IPS DF 6.9 (cell line): Measurements from ENCODE around the gene MROH9.

ENCODE experiments used
- DNase-seq: peaks from one replicate; pipeline ENCODE4 v3.0.0-alpha.2; 2013; ENCODE audit warnings: low read depth, low spot score
- H3K27ac ChIP-seq: one replicate; pipeline ENCODE4 v1.5.1; 2013; ENCODE audit warnings: low read length, control low read depth
- H3K27me3 ChIP-seq: 2 replicates; pipeline ENCODE4 v1.6.1; 2013; ENCODE audit warnings: mild to moderate bottlenecking, low read length; ENCODE audit not compliant: control insufficient read depth, insufficient read depth
- H3K36me3 ChIP-seq: 2 replicates; pipeline ENCODE4 v1.6.1; 2013; ENCODE audit warnings: low read length; ENCODE audit not compliant: control insufficient read depth, insufficient read depth
- H3K4me1 ChIP-seq: 2 replicates; pipeline ENCODE4 v1.6.1; 2013; ENCODE audit warnings: low read length; ENCODE audit not compliant: control insufficient read depth, insufficient read depth
- H3K4me3 ChIP-seq: 2 replicates; pipeline ENCODE4 v1.5.1; 2013; ENCODE audit warnings: mild to moderate bottlenecking, low read length
- H3K9me3 ChIP-seq: 2 replicates; pipeline ENCODE4 v1.6.1; 2013; ENCODE audit warnings: low read length, inconsistent platforms; ENCODE audit not compliant: control insufficient read depth, insufficient read depth
- WGBS: extraction: QIAGEN DNeasy Blood & Tissue Kit; methylation state at CpG from one replicate; pipeline ENCODE4 v1.1.7; 2013; ENCODE audit warnings: mixed read lengths, missing lambda C conversion rate; ENCODE audit not compliant: insufficient read length, insufficient coverage; 5-methylcytosine and 5-hydroxymethylcytosine counted together

The MROH9 gene

DNA sequence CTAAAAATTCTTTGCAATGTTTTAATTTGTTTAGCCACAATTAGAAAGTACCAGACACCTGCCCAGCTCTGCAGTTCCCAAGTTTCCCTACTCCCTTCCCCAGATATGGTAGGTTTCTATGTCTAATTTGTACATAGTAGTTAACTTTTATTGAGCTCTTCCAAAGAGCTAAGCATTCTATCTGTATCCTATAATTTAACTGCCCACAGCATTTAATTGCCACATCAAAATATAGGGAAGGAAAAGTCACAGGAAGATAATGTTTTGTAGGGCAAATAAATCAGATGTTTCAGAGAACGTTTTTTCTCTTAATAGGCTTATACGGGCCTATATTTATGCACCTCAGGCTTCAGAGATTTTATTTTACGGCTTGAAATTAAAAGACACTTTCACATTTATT lies 139.7 kb downstream of the MROH9 start:
- WGBS, result no CpG with 5 or more reads among the region's 3 CpGs
- Histone ChIP-seq H3K27ac (no peak overlapping the region), H3K36me3 (no peaks in the 10 kb centered on the region), H3K4me3 (no peak overlapping the region), H3K27me3 (no peaks in the 10 kb centered on the region), H3K9me3 (no peaks in the 10 kb centered on the region), H3K4me1 (no peaks in the 10 kb centered on the region)
- DNase-seq, result no peak

DNA sequence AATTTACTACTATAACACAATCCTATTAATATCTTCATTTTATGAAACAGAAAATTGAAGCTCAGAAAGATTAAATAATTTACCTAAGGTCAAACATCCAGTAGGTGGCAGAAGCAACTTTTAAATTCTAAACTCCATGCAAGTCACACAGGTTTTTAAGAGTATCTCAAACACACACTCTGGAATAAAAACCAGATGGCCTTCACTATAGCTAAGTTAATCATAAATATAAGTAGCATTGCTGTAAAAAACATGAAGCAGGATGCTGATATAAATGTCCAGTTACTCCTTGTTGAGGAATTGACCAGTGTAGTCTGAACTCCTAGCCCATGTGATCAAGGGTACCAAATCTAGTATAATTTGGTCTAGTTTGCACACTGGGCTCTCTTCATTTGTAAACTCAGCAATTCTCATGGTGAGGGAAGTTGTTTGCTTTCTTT lies 146.0 kb downstream of the MROH9 start:
- Histone ChIP-seq H3K4me1 (no peaks in the 10 kb centered on the region), H3K36me3 (no peaks in the 10 kb centered on the region), H3K4me3 (no peak overlapping the region), H3K27me3 (no peaks in the 10 kb centered on the region), H3K9me3 (no peaks in the 10 kb centered on the region), H3K27ac (no peak overlapping the region)
- no peak for DNase-seq

DNA sequence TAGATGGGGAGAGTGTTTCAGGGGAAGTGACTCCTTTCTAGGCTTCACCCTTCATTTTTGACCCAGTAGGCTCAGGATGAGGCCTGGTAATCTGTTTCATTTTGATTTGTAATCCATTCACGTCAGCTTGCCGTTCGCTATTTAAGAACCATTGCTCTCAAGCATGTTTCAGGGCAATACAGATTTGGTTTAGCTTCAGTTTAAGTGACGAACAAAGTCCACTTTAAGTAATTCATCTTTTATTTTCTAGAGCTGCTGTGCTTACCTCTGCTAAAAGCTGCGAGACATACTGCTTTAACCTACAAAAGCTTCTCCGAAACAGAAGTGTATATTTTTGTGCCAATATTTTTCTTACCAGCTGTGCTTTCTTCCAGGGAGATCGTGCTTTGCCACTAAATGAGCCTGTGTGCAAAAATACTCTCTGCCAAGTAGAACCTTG lies 146.4 kb downstream of the MROH9 start:
- Histone ChIP-seq H3K9me3 (no peaks in the 10 kb centered on the region), H3K4me1 (no peaks in the 10 kb centered on the region), H3K27ac (no peak overlapping the region), H3K36me3 (no peaks in the 10 kb centered on the region), H3K27me3 (no peaks in the 10 kb centered on the region), H3K4me3 (no peak overlapping the region)
- whole genome bisulfite sequencing, result no CpG with 5 or more reads among the region's 7 CpGs
- no peak for DNase-seq

DNA sequence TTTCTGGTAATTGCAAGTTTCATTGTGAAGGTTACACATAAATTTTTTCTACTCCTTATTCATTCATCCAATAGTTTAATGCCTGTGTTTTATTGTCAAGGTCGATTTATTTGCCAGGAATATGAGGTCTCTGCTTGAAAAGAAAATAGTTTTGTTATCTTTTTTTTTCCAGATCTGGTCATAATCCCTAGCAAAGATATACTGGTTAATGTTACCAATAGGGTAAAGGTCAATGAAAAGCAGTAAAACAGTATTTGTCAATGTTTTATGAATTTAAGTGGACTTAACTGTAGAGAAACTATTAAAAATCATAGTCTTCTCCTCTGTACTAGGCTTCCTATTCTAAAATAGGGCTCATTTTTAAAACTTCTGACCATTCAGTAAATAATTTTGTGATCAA lies 147.3 kb downstream of the MROH9 start:
- Histone ChIP-seq H3K27me3 (no peaks in the 10 kb centered on the region), H3K9me3 (no peaks in the 10 kb centered on the region), H3K36me3 (no peaks in the 10 kb centered on the region), H3K4me1 (no peaks in the 10 kb centered on the region), H3K4me3 (no peak overlapping the region), H3K27ac (no peak overlapping the region)
- no peak for DNase-seq
- WGBS, result no CpG with 5 or more reads among the region's 1 CpG

DNA sequence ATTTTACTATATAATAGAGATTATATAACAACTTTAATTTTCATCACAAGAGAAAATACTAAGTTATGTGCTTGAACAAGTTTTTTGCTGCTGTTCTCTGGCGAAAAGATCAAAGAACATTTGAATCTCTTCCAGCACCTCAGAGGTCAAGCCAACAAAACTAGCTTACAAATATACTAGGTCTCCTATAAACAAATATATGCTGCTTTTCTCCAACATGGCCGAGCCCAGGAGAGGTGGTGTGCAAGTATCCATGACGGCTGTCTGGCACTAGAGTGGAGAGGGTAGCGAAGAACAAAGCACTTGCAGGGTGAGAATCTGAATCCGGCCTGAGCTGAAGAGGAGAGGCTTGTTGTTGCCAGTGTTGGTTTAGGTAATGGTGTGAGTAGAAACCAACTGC lies 147.9 kb downstream of the MROH9 start:
- WGBS, result no CpG with 5 or more reads among the region's 5 CpGs
- Histone ChIP-seq H3K27ac (no peak overlapping the region), H3K4me3 (no peak overlapping the region), H3K4me1 (no peaks in the 10 kb centered on the region), H3K9me3 (no peaks in the 10 kb centered on the region), H3K36me3 (no peaks in the 10 kb centered on the region), H3K27me3 (no peaks in the 10 kb centered on the region)
- no peak for DNase-seq

DNA sequence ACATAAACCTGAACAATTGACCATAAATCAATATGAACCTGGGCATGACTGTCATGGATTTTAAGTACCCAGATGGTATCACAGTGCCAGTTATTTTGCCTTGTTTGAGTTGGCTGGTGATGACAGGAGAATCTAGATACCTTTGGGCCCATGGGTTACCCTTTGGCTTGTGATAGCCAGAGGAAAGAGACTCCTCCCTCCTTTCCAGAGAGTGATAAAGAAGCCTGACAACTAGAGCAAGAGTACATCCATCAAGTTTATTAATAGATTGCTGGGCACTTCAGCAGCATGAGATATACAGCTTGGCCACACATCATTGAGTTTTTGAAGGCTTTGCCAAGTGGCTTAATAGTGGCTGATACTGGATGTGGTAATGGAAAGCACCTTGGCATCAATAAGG lies 148.8 kb downstream of the MROH9 start:
- no peaks in the 10 kb centered on the region for H3K27me3 ChIP-seq
- no peak for DNase-seq
- H3K4me1 ChIP-seq, result no peaks in the 10 kb centered on the region
- H3K9me3 ChIP-seq, result no peaks in the 10 kb centered on the region
- no peaks in the 10 kb centered on the region for H3K36me3 ChIP-seq
- no peak overlapping the region for H3K4me3 ChIP-seq
- no peak overlapping the region for H3K27ac ChIP-seq

DNA sequence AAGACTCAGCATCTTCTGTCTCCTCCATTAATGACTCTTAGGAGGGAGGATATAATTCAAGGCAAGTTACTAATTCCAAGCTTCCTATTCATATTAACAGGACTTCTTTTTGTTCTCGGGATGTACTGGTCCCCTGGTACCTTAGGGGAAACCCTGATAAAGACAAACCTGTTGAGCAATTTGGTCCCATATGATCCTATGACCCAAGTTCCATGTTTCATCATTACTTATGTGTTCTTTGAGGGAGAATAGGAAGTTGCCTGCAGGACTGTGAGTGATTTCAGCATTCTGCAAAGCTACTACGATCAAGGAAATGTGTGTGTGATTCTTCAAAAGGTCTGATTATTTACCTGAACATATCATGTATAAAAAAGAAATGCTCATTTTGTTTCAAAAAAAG lies 149.5 kb downstream of the MROH9 start:
- no peak for DNase-seq
- no peaks in the 10 kb centered on the region for H3K27me3 ChIP-seq
- H3K27ac ChIP-seq, result no peak overlapping the region
- no peaks in the 10 kb centered on the region for H3K9me3 ChIP-seq
- H3K4me3 ChIP-seq, result no peak overlapping the region
- no peaks in the 10 kb centered on the region for H3K4me1 ChIP-seq
- H3K36me3 ChIP-seq, result no peaks in the 10 kb centered on the region
- no CpG with 5 or more reads among the region's 2 CpGs for WGBS

DNA sequence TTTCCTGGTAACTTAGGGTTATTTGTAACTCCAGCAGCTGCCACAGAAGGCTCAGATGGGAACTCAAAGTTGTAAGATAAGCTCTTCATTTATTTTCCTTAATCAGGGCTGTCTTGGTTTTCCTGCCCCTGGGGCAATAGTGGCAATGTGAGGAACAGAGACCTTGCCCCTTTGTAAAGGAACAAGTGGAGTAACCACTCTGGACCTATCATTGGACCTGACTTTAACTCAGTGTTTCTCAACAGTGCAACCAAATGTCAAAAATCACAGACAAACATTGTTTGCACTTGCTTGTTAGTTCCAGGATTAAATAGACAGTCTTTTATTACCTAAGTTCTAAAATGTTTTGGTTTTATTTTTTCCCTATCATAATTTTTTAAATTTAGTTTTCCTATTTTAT lies 152.6 kb downstream of the MROH9 start:
- no peak overlapping the region for H3K4me3 ChIP-seq
- no peaks in the 10 kb centered on the region for H3K9me3 ChIP-seq
- H3K27me3 ChIP-seq, result no peaks in the 10 kb centered on the region
- no peaks in the 10 kb centered on the region for H3K4me1 ChIP-seq
- no peaks in the 10 kb centered on the region for H3K36me3 ChIP-seq
- DNase-seq, result no peak
- no peak overlapping the region for H3K27ac ChIP-seq

DNA sequence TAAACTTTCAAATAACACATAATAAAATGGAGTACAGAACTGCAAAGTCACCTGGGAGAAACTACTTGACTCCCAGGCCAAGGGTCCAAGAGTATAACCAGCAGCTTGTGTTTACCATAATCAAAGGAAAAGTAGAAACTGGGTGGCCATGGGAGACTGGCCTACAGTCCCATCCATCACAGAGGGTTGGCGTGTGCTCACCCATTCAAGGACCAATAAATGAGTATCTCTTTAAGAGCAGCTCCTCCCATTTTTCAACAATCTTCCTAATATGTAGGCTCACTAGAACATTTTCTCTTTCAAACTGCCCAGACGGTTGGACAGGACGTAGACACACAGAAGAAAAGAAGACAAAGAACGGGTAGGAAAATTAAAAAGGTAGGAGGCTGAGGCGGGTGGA lies 155.3 kb downstream of the MROH9 start, which contains the start of gene FMO3:
Gene FMO3 (plus strand): TSS at position 302 of the 400 bp plus-strand sequence. CDS start 1,754 bp downstream, outside the sequence.
- Histone ChIP-seq H3K36me3 (no peaks in the 10 kb centered on the region), H3K9me3 (no peaks in the 10 kb centered on the region), H3K27me3 (no peaks in the 10 kb centered on the region), H3K27ac (no peak within 1 kb of the TSS), H3K4me1 (no peaks in the 10 kb centered on the region), H3K4me3 (no peak within 1 kb of the TSS)
- no peak for DNase-seq
- WGBS, result no CpG with 5 or more reads among the region's 5 CpGs

DNA sequence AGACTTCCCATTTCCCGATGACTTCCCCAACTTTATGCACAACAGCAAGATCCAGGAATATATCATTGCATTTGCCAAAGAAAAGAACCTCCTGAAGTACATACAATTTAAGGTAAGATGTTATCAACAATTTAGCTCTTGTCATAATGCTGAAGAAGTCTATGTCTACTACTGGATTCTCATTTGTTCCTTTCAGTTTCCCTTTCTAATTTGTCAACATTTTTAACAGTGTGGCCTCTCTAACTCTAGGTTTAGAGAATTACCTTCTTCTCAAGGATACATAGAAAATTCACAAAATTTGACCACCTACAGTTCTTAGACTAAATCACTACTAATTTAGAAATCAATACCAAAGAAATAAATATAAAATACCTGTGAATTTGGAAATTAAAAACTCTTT lies 168.5 kb downstream of the MROH9 start:
- Histone ChIP-seq H3K9me3 (no peaks in the 10 kb centered on the region), H3K27me3 (no peaks in the 10 kb centered on the region), H3K4me3 (no peak overlapping the region), H3K4me1 (no peaks in the 10 kb centered on the region), H3K27ac (no peak overlapping the region), H3K36me3 (no peaks in the 10 kb centered on the region)
- DNase-seq, result no peak
- WGBS, result no CpG with 5 or more reads among the region's 1 CpG

DNA sequence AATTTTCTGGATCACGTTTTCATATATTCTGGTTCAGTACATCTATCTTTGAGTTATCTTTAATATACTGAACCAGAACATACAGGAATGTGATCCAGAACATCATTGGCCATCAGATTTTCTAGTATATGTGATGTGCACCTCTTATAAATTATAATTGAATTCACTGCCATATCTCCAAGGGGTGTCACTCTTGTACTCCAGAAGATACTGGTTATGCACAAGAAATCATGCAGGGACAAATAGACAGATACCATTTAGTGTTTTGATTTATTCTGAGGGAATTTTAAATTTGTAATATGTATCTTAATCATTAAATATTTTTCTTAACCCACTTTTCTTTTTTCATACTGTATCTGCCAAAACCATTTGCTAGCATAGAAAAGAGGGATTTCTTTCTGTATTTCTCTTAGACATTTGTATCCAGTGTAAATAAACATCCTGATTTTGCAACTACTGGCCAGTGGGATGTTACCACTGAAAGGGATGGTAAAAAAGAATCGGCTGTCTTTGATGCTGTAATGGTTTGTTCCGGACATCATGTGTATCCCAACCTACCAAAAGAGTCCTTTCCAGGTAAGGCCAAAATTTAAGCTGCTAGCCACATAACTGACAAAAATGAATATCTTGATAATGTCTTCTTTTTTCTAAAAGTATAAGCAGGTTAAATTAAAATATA lies 172.1 kb downstream of the MROH9 start:
- no peaks in the 10 kb centered on the region for H3K9me3 ChIP-seq
- H3K27ac ChIP-seq, result no peak overlapping the region
- H3K27me3 ChIP-seq, result no peaks in the 10 kb centered on the region
- no peak overlapping the region for H3K4me3 ChIP-seq
- no peaks in the 10 kb centered on the region for H3K4me1 ChIP-seq
- no CpG with 5 or more reads among the region's 3 CpGs for WGBS
- no peaks in the 10 kb centered on the region for H3K36me3 ChIP-seq
- DNase-seq, result no peak
